ENCODE results near the gene SIGLEC10. TPM values are rescaled to one million over a fixed set of nuclear protein-coding genes. Genes with fewer than 3 reads are reported as not detected.

The SIGLEC10 gene
- total and polyA plus RNA-seq, 2 of the 4 experiments (the other 2 are of a cell fraction): not detected

DNA sequence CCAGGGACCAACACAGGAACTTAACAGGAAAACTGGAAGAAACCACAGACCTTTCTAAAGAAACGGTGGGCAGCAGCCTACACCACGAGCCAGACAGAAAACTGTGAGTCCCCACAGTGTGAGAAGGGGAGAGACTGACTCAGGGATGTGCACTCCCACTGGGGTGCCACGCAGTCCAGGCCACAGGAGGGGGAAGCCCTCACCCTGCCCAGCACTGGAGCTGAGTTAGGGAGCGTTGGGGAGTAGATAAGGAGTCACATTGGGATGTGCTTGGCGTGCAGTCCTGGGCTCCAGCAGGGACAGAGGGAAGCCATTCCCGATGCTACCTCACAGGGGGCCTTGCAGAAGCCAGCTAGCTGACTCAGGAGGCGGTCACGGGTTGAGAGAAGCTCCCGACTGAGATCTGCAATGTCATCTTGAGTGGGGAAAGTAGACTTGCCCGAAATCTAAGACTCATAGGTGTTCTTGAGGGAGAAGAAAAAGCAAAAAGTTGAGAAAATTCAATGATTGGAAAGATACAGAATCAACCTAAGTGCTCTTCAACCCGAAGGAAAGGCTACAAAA, 23.5 kb upstream of the SIGLEC10 start (continued):
- TF ChIP-seq, protein P1, sequence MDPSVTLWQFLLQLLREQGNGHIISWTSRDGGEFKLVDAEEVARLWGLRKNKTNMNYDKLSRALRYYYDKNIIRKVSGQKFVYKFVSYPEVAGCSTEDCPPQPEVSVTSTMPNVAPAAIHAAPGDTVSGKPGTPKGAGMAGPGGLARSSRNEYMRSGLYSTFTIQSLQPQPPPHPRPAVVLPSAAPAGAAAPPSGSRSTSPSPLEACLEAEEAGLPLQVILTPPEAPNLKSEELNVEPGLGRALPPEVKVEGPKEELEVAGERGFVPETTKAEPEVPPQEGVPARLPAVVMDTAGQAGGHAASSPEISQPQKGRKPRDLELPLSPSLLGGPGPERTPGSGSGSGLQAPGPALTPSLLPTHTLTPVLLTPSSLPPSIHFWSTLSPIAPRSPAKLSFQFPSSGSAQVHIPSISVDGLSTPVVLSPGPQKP (IDR thresholded peaks at IDR 0.05; ENCODE audit: borderline replicate concordance, low read depth, low read length): no peak
- TF ChIP-seq MAZ (IDR thresholded peaks at IDR 0.05; ENCODE audit: borderline replicate concordance, low read depth, low read length): no peak

DNA sequence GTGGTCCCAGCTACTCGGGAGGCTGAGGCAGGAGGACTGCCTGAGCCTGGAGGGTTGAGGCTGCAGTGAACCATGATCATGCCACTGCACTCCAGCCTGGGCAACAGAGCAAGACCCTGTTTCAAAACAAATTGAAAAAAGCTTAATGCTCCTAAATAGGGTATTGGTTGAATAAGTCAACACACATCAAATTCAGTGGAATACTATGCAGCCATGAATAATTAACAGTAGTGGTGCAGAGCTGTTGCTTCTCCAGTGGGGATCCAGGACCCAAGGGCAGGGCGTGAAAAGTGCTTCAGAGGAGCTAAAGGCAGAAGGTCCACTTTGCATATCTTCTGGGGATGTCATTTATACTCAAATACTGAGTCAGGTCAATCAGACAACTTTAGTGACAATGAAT, 22.6 kb upstream of the SIGLEC10 start:
- ChIA-PET CTCF (interaction anchor here (0.8 kb wide), 1 partner anchor 13 kb away, joined by 3 read pairs; no protein-coding TSS in a partner anchor), POLR2A (ENCODE audit: unreplicated experiment) (no interaction called here)
- no peaks in the 10 kb centered on the region for H3K36me3 ChIP-seq (ENCODE audit: control insufficient read depth, insufficient read depth, low read length)
- no peak for ATAC-seq (ENCODE audit: low read depth)
- no peaks in the 10 kb centered on the region for H3K4me1 ChIP-seq (ENCODE audit: control insufficient read depth, insufficient read depth, low read length)
- H2BK15ac ChIP-seq (ENCODE audit: low read depth, low read length): no peak overlapping the region
- no peak overlapping the region for H3K56ac ChIP-seq (ENCODE audit: extremely low read depth, insufficient read depth, low read length)
- no peak for DNase-seq
- no peak overlapping the region for H4K5ac ChIP-seq (ENCODE audit: low read depth, low read length)
- no peak overlapping the region for H3K23ac ChIP-seq (ENCODE audit: low read depth, low read length)
- H3K18ac ChIP-seq (ENCODE audit: low read depth, low read length): no peak overlapping the region
- H3K4me2 ChIP-seq (ENCODE audit: low read depth, low read length): no peak overlapping the region
- TF ChIP-seq POLR2A (IDR thresholded peaks at IDR 0.05; ENCODE audit: low read depth, low read length): no peak
- WGBS, 2 experiments (ENCODE audit: extremely low coverage in 2 of 2, insufficient read length in 1 of 2): no CpG with 5 or more reads among the region's 2 CpGs
- H3K27ac ChIP-seq (ENCODE audit: insufficient read depth, low read length): no peak overlapping the region
- H2AK9ac ChIP-seq (replicated peaks; ENCODE audit: low read depth, low read length, poor library complexity): no peak overlapping the region
- peaks cover 5% of the 10 kb centered on the region for H3K9me3 ChIP-seq (ENCODE audit: control insufficient read depth, insufficient read depth, low read length)
- H4K91ac ChIP-seq (ENCODE audit: insufficient read depth, low read depth, low read length): no peak overlapping the region
- no peak overlapping the region for H3K4ac ChIP-seq (ENCODE audit: low read depth, low read length)
- H4K8ac ChIP-seq (ENCODE audit: low read depth in 2 of 2, low read length in 2 of 2): no peak overlapping the region
- H2BK5ac ChIP-seq (ENCODE audit: low read depth, low read length, poor library complexity, severe bottlenecking): no peak overlapping the region
- intact Hi-C loops (cut with micrococcal nuclease): no loop called here
- no peak overlapping the region for H3K9ac ChIP-seq (ENCODE audit: low read depth, low read length)
- no peaks in the 10 kb centered on the region for H4K20me1 ChIP-seq (ENCODE audit: insufficient read depth, low read length)
- no peak overlapping the region for H3K14ac ChIP-seq (replicated peaks; ENCODE audit: low read depth, low read length)
- H3K4me3 ChIP-seq (ENCODE audit: insufficient read depth, low read depth, low read length): no peak overlapping the region
- no peaks in the 10 kb centered on the region for H3K79me1 ChIP-seq (ENCODE audit: low read depth in 1 of 2, low read length in 2 of 2)
- H3K9me1 ChIP-seq (ENCODE audit: insufficient read depth, low read length): no peaks in the 10 kb centered on the region
- in situ Hi-C loops (cut with MboI; ENCODE audit: low sequenced_read_pairs): no loop called here
- no peak overlapping the region for H2BK20ac ChIP-seq (ENCODE audit: low read depth, low read length)
- no peak overlapping the region for H2AK5ac ChIP-seq (ENCODE audit: low read depth, low read length)
- no TSS peak for BruUV-seq (replicated peaks)
- dilution Hi-C loops (cut with HindIII; ENCODE audit: low sequenced_read_pairs, unreplicated experiment): no loop called here
- H2BK120ac ChIP-seq (ENCODE audit: low read depth, low read length): no peak overlapping the region
- no peak overlapping the region for H2AFZ ChIP-seq (replicated peaks; ENCODE audit: low read length, poor library complexity)
- H3K27me3 ChIP-seq (ENCODE audit: control insufficient read depth, insufficient read depth, low read length): no peaks in the 10 kb centered on the region

Measured in IMR-90 (cell line).